HG02840 (cell line): ENCODE measurements around the gene MOBP.
"Not testable (repeated sequence)": the region's sequence is repeated elsewhere in the genome, so short reads cannot be mapped to it uniquely, and the experiment has no call there.

Experiments
- ATAC-seq: cut with Tn5 transposase; IDR thresholded peaks from one replicate; pipeline ENCODE4 v1.9.1; 2021; ENCODE audit warnings: mild to moderate bottlenecking, moderate library complexity, moderate number of reproducible peaks; ENCODE audit not compliant: unreplicated experiment, low FRiP score

Gene MOBP

DNA sequence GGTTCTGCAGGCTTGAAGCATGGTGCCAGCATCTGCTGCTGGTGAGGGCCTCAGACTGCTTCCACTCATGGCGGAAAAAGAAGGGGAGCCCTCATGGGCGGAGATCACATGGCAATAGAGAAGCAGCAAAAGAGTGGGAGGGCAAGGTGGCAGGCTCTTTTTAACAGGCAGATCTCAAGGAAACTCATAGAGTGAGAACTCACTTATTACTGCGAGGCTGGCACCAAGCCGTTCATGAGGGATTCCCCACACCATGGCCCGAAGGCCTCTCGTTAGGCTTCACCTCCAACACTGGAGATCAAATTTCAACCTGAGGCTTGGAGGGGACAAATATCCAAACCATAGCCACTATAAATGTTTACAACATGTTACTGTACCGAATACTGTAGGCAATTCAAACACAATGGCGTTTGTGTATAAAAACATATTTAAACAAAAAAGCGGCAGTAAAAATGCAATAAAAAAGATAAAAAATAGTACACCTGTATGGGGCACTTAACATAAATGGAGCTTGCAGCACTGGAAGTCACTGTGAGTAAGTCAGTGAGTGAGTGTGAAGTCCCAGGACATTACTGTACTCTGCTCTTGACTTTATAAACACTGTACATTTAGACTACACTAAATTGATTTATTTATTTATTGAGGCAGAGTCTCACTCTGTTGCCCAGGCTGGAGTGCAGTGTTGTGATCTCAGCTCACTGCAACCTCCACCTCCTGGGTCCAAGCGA is 18.8 kb upstream of the MOBP start:
- no peak for ATAC-seq

DNA sequence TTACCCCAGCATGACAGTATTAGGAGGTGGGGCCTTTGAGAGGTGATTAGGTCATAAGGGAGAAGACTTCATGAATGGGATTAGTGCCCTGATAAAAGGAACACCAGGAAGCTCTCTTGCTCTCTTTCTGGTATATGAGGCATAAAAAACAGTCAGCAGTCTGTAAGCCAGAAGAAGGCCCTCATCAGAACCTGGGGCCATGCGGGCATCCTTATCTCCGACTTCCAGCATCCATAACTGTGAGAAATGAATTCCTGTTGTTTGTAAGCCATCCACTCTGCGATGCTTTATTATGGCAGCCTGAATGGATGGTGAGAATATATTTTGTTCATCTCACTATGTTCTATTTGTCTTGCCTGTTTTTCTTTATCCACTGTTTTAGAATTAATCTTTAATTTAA is 17.7 kb upstream of the MOBP start:
- no peak for ATAC-seq

DNA sequence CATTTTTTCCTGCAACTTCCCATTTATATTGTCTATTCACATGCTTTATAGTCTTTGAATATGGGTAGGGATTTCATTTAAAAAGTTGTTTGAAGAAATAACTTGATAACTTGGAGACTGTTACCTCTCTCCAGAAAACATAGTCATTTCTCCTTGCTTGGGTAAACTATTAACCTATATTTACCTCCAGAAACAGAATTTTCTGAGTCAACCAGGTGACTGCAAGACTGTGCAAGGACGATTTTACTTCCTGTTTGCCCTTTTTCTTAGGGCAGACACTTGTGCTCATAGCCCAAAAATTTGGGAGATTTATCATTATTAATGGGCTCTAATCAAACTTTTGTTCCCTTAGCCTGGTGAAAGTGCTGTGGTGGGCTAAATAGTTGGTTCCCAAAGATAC is 14.3 kb upstream of the MOBP start:
- ATAC-seq: no peak

DNA sequence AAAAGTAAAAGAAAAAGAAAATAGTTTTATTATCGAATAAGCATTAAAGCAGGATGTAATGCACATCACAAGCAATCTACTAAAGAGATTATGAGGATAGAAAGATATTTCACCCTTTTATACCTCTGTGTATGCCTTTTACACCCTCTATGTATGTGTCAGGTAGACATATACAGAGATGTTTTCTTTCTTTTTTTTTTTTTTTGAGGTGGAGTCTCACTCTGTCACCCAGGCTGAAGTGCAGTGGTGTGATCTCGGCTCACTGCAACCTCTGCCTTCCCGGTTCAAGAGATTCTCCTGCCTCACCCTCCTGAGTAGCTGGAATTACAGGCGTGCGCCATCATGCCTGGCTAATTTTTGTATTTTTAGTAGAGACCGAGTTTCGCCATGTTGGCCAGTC is 13.6 kb upstream of the MOBP start:
- ATAC-seq: not testable (repeated sequence)

DNA sequence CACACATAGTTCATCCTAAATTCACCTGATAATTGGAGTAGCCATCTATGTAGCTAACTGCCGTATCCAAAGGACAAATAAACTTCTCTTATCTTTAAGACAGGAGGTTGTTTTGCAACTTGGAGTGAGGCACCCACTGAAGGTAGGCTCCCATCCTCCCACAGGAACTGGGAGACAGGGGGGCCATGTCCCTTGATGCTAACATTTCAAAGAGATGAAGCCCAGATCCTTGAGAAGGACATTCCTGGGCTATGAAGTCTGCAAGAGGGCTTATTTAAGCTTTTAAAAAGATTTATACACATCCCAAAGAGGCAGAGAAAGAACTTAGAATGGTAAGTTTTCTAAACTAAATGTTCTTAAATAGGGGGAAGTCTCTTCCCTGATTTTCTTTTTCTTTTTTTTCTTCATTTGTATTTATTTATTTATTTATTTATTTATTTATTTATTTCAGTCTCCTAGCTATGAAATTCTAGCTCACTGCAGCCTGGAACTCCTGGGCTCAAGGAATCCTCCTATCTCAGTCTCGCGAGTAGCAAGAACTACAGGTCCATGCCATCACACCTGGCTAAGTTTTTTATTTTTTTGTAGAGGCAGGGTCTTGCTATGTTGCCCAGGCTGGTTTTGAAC is 12.8 kb upstream of the MOBP start:
- ATAC-seq: no peak

DNA sequence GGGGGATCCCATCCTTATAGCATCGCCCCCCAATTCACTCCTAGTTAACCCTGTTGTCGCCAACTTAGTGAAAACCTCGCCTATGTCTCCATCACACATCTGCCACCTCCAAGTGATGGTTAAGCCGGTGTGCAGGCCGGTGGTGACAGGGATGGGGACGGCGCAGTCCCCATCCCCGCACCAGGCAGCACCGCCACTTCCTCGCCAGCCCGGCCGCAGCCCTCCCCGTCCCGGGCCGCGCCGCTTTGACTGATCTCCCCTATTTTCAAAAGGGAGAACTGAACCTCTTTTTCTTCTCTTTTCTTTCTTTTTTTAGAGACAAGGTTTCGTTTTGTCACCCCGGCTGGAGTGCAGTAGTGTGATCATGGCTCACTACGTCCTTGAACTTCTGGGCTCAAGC is 11.3 kb upstream of the MOBP start:
- ATAC-seq: no peak

DNA sequence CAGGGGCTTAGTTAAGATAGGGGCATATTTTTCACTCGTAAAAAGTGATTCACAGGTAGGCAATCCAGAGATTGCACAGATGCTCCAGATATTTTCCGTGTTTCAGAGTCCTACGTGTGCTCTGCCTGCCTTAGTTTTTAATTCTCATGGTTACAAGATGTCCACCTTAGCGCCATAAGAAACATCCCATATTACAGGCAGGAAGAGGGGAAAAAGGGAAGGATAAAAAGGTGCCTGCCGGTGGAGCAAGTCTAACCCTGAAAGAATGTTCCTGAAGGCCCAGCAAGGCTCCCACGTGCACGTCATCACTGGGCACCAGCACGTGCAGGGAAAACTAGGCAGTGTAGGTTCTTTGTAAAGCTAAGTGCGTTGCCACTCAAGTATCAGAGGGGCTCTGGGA is 10.1 kb upstream of the MOBP start:
- ATAC-seq: no peak

DNA sequence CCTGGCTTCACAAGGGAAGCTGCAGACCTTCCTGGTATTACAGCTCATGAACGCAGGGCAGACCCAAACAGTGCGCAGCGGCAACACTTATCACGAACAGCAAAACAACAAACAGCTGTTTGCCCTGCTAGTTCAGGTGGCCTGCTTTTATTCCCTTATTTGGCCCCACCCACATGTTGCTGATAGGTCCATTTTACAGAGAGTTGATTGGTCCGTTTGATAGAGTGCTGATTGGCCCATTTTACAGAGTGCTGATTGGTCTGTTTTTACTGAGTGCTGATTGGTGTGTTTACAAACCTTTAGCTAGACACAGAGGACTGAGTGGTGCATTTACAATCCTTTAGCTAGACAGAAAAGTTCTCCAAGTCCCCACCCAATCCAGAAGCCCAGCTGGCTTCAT is 8.9 kb upstream of the MOBP start:
- not testable (repeated sequence) for ATAC-seq

DNA sequence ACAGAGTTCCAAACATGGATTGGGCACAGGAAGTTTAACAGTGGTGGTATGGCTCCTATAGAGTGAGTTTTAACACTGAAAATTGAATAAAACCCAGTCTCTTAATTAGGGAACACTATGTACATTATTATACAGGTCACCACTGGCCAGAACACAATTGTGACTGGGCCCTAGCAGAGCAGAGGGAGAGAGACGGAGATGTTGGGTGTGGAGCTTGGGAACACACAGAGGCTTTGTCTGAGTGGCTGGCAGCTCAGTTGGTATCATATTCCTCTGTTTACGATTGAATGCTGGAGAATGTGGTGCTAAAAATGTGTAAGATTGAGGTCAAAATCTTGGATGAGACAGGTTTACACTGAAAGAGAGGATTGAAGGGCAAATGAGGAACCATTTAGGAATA is 6.8 kb upstream of the MOBP start:
- no peak for ATAC-seq

DNA sequence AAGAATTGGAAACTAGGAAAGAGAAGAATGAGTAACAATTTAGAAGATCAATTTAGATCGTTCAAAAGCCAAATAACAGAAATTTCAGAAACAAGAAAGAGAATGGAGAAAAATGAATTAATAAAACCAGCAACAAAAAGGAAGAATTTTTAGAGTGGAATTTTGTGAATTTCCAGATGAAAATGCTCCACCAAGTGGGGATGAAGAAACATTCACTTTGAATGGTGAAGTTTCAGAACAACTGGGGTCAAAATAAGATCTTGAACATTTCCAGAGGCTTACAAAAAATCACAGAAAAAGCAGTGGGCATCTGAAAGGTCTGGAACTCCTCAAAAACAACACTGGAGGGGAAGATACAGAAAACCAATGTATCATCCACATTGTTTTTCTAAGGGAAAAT is 4.2 kb upstream of the MOBP start:
- no peak for ATAC-seq

DNA sequence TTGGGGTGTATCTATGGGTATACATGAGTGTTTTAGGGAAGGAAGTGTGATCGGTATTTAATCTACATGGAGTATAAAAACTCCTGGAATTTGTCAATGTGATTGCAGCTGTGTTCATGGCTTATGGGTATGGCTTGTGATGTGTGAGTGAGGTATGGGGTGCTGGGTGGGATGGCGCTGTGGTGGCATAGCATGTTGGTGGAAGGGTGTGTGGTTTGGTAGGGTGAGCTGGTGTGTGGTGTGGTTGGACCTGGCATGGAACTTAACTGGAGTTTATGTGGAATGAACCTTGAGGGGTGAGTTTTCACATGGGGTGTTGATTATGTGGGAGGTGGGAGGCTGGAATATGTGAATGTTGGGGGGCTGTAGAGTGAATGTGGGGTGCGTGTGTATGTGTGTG is 492 bp upstream of the MOBP start:
- ATAC-seq: no peak

DNA sequence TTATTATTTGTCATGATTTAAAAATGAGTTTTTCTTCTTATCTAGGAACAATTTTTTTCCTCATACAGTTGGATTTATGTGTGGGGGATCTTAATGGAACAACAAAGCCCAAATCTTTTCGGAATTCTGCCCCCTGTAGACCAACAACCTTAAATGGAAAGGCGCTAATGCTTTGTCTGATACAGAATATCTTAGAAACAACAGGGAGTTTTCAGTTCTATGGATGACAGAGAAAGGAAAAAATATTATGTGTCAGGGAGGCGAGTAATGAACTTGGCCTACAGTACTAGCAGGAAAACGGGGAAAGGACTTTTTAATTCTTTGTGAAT is 592 bp downstream of the MOBP start:
- ATAC-seq: no peak

DNA sequence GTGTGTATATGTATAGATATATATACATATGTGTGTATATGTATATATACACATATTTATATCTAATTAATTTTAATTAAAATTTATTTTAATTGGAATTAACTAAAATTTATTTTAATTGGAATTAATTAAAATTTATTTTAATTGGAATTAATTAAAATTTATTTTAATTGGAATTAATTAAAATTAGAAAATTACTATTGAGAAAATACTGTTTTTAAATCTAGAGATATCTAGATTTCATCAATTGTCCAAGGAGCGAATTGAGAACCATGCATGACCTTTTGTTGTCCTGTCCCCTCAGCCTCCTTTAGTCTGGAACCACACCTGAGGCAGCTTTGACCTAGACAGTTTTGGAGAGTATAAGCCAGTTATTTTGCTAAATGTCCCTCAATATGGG is 1.8 kb downstream of the MOBP start:
- ATAC-seq: no peak

DNA sequence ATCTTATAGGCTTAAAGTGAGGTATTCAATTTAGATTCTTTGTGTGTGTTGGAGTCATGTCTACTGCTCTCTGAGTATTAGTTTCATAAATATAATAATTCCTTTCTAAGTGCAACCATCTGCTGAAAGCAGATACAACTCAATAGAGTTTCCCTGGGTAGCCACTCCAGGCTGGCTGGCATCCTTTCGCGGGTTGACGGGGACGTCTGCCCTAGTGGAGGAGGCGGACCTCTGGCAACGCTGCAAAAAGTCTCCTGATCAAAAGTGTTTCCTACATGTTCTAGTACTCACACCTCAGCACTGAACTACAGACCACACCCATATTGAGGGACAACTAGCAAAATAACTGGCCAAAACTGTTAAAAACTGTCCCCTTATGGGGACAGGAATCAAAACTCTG is 2.5 kb downstream of the MOBP start:
- no peak for ATAC-seq

DNA sequence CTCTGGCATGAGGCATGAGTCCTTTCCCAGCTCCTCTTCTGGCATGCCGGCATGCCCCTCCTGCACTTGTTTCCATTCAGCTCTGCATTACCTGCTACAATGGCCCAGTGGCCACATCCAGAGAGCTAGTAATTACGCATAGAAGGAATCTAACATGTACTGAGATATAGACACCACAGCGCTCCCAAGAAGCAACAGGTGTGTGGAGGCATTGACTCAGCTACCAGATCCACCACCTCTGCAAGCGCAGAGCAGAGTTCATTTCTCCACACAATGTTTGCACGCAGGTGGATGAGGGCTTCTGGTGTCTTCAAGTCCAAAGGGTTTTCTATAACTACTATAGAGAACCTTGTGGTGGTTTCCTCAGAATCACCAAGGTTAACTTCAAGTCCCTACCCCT is 4.2 kb downstream of the MOBP start:
- no peak for ATAC-seq

DNA sequence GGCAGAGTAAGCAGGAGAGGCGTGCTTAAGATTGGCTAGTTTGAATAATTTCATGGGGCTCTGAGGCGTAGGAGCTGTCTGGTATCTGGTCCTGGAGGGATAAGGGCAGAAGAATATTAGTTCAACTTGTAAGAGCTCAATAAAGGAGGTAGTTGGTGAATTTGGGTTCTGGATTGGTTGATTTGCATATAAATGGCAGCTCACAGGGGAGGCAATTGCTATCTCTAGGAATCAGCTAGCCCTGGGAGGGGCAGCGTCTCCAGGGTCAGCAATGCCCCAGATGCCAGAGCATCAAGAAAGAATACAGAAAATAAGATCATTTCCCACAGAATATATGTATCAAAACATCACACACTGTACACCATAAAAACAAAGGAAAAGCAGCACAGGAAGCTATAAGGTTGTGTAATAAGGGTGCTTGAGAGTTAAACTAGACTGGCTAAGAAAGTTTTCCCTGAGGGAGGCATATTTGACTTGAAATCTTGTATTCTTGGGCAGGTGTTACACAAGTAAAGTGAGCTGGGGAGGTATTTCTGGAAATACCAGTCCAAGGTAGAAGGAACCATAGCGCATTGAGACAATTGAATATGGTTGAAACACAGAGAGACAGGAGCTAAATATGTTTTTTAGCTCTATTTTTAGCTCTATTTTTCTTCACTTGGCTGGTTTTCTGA is 6.1 kb downstream of the MOBP start:
- ATAC-seq: no peak

DNA sequence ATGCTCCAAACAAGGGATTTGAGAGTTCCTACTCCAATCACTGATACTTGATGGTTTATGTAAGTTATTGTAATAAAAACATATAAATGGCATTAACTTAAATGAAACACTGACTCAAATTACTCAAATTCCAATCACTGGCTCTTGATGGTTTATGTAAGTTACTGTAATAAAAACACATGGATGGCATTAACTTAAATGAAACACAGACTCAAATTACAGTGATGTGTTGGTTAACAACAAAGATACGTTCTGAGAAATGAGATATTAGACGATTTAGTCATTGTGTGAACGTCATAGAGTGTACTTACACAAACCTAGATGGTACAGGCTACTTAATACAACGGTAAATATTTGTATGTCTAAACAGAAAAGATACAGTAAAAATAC is 6.6 kb downstream of the MOBP start:
- no peak for ATAC-seq

DNA sequence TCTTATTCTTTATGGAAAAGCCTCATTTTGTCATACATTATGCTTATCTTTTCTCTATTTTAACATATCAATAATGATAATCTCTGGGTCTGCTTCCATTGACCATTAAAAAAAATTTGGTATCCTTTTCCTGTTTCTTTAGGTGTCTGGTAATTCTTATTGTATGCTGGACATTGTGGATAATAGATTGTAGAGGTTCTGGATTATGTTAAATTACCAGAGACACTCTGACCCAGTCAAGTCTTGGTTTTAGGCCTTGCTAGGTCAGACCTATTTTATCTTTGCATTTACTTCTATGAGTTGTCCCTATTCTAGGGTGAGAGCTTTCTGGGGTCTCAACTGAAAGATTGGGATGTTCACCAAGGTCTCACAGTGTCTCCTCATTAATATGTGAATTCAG is 9.3 kb downstream of the MOBP start:
- ATAC-seq: no peak

DNA sequence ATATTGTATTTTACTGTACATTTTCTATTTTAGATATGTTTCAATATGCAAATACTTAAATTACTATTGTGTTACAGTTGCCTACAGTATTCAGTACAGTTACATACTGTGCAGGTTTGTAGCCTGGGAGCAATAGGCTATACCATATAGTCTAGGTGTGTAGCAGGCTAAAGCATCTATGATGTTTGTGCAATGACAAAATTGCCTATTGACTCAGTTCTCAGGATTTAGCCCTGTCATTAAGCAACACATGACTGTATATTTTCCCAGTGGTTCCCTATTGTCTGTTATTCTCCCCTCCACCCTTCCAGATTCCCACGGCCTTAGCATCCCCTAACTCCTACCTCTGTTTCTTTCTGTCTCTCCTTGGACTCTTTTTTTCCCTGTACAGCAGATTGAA is 10.7 kb downstream of the MOBP start:
- no peak for ATAC-seq

DNA sequence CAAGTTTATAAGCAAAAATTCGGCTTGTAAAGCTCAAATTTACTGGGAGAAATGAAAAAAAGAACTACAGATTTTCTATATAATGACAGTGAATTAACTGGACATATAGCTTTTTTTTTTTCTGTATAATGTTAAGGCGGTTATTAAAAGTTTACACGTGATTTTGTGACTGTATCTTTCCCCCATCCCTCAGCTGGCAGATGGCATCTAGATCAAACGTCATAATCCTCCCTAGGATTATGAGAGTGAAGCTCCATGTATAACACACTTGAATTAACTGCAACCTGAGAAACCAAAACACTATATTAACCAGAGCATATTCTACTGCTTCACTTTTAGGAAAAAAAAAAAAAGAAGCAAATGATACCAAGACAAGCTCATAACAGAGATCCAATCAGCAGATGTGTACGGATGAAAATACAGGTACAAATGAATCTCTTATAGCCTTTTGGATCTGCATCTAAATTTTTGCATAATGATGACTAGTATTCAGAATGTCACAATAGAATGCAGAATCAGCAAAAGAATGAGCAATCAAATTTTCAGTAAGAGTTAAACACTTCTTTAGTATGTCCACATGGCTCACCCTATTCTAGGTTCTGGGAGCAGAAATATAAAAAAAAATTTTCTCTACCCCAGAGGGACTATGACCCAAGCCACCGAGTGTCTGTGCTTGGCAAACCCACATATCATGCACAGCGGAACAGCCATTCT is 12.4 kb downstream of the MOBP start:
- ATAC-seq: no peak

DNA sequence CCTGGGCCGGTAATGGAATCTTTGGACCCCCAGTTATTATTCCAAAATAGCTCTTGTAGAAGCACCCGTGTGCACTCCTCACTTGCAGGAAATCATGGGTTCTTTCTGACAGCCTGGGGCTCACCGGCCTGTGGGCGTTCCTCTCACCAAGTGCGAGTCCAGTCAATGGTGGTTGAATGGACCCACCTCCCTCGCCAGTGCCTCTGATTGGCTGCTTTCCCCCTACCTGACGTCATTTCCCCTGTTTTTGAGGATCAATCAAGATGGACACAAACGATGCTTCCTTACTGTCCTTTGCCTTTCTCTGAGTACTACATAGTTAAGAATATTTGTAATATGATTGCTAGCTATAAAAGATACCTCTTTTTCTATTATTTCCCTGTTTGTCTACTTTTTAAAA is 18.1 kb downstream of the MOBP start:
- no peak for ATAC-seq

DNA sequence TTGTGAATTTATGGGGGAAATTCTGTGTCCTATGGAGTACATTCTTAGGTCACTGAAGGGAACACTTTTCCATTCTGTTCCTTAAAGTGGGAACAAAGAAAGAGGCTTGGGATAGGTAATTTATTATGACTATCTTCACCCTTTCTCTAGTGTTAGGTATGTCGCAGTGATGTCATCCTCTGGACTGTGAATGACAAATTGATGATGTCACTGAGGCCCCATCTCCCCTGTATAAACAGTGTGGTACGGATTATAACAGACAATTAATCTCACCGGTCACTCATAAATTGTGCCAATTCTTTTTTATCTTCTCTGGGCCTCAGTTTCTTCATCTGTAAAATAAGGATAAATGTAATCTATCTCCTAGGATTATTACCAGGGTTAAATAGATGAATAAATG is 23.5 kb downstream of the MOBP start:
- ATAC-seq: no peak
